Activated CD8-positive, alpha-beta memory T cell treated with anti-CD3 and anti-CD28 coated beads, Interleukin-2, amount 50 U/mL, for 48 hours (primary cell): ENCODE data around the gene C4BPA.

Experiments used
- DNase-seq: peaks from one replicate; pipeline ENCODE4 v3.0.0-alpha.2; 2020

C4BPA gene

GRCh38 chr1:207128336-207128921 is 24.4 kb downstream of the C4BPA start:
- no peak for DNase-seq

DNA sequence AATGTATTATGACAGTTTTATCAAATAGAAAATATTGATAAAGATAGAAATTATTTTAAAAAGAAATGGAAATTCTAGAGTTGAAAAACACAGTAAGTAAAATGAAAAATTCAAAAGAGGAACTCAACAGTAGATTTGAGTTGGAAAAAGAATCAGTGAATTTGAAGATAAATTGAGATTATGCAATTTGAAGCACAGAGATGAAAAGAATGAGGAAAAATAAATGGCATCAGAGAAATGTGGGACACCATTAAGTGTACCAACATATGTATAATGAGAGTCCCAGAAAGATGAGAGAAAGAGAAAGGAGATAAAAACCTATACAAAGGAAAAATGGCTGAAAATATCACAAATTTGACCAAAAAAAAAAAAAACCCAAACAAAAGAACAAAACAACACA is 25.0 kb downstream of the C4BPA start:
- DNase-seq, result no peak

- no peak for DNase-seq
These were observed 26.4 kb downstream of the C4BPA start for GRCh38 chr1:207130252-207131036.

GRCh38 chr1:207131163-207131562 is 27.1 kb downstream of the C4BPA start:
- DNase-seq, result no peak

DNA sequence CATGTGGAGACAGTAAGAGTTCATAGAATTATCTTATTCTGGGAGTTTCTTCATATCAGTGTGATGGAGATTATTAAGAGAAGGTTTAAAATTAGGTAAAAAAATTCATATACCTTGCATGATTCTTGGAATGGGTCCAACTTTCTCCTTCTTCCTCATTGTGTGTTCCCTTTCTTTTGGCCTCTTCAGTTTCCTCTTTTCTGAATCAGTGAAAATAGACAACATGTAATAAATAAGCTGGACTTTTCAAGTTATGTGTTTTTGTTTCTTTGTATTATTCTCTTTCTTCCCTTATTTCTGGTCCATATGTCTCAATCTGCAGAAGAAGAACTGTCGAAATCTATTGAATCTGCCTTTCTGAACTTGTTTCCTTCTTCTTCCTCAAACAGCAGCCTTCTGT is 30.5 kb downstream of the C4BPA start:
- no peak for DNase-seq

- no peak for DNase-seq
These were observed 35.6 kb downstream of the C4BPA start for GRCh38 chr1:207139616-207140015.

DNA sequence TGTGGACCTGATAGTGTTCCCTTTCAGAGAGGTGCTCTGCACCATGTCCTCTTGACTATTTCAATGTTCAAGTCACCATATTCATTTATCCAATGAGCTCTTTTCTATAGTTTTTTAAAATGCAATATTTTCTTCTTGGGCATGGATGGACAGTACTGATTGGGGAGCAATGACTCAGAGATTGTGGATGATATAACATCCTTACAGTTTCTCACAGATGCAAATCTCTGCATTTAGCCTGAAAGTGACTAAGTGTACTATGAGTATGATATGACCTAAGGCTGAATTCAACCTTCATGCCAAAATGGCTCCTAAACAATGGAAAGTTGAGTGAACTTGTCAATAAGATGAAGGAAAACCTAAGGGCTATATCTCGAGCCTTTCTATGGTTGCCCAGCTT is 36.5 kb downstream of the C4BPA start:
- DNase-seq, result no peak

GRCh38 chr1:207145401-207146058 is 41.5 kb downstream of the C4BPA start:
- DNase-seq, result no peak

GRCh38 chr1:207151920-207152319 is 47.9 kb downstream of the C4BPA start:
- DNase-seq, result no peak

DNA sequence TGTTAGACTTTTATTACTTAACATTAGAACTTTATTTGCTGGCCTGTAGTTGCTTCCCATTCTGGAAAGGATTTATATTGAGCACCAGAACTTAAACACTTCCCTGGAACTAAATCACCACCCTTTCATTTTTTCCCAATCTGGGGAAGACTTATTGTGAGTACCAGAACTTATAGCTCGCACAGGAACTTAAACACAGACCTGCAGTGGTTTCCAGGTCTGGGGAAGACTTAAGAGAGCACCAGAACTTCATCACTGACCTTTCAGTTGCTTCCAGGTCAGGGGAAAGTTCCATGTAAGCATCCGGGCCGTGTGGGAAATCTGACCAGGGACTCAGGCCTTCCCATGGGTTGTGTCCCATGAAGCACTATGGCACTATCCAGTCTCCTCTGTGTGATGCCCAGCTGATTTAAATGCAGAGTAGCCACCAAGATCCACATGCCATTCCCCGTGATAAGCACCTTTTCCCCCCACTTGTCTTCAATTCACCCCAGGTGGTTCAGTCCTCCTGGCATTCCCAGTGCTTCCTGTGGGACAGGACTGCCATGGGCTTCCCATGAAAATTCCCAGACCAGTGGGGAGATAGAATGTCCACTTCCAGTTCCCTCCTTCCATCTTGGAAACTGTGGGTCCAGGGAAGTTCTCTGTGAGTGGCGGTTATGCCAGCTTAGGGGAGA is 48.9 kb downstream of the C4BPA start:
- DNase-seq, result no peak

DNA sequence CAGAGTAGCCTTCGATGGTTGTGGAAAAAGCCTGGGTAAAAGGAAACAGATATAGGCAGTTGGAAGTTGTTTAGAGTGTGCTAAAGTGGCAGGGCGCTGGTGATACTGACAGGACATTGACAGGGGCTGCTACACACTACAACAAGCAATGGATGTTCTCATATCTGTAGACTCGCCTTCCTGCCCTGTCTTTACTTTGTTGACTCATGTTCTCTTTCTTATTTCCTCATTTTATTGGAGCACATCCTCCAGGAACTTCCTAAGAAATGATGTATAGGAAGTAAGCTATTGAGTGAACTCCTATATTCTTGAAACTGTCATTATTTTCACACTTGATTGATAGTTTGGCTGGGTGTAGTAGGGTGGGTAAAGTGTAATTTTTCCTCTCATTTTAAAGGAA is 51.0 kb downstream of the C4BPA start:
- no peak for DNase-seq

- no peak for DNase-seq
These were observed 52.1 kb downstream of the C4BPA start for GRCh38 chr1:207156095-207156494.

GRCh38 chr1:207156826-207157225 is 52.8 kb downstream of the C4BPA start:
- no peak for DNase-seq

DNA sequence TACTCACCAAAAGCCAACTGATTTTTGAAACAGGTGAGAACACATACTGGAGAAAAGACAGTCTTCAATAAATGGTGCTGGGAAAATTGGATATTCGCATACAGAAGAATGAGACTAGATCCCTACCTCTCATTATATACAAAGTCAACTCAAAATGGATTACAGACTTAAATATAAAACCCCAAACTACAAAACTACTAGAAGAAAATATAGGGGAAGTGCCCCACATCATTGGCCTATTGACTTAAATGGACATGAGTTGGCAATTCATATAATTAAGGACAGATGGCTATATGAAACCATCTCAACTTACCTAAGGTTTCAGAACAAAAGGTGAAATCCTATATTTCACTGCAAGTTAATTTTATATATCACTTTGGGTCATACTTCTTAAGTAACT is 60.1 kb downstream of the C4BPA start:
- DNase-seq, result no peak

GRCh38 chr1:207172321-207172720 is 68.3 kb downstream of the C4BPA start:
- no peak for DNase-seq

DNA sequence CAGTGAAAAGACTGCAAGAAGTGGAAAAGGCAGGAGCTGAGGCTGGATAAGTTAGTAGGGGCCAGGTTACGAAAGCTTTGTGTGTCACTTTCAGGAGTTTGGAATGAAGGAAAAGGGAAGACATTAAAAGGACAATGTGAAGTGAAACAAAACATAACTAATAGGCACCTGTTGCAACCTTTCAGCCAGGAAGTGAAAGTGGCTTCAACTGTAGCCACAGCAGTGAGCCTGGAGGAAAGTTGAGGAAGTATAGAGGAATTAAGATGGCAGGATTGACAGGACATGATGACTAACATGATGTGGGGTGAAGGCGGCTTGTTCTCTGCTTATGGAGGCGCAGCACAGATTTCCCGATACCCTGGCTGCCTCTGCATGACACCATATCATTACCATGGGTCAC is 68.9 kb downstream of the C4BPA start:
- DNase-seq, result no peak

- no peak for DNase-seq
These were observed 69.4 kb downstream of the C4BPA start for GRCh38 chr1:207173396-207173795.

GRCh38 chr1:207174913-207175312 is 70.9 kb downstream of the C4BPA start:
- DNase-seq, result no peak

DNA sequence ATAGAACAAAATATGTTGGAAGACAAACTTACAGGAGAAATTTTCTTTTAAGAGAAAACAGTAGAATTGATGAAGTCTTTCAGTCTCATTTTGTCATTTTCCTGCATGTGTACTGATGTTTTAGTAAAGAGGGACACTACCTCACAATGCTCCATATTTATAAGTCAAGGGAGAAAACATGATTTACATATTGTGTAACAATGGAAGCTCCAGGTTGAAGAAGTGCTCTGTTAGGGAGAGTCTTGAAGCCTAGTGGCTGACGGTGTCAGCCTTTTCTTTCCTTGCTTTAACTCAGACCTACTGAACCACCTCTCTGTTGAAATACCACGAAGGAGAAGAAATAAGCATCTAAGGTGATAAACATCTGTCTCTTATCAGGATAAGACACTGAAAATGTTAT is 75.0 kb downstream of the C4BPA start:
- no peak for DNase-seq

DNA sequence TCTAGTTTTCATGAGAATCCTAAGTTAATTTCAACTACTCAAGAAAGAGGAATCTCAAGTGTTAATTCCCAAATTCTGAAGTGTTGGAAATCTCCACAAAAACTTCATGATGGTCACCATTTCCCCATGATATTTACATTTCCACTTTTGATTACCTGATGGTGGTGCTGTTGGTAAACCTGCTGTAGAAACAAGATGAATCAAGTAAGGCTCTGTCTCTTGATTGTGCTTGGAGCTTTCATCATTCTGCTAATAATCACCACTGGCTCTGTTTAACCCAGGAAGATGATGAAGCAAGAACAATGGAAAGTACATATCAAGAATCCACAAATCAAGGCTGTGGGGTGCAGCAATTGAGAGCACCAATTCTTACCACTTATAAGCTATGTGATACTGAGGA is 77.8 kb downstream of the C4BPA start:
- no peak for DNase-seq

- DNase-seq, result no peak
These were observed 82.5 kb downstream of the C4BPA start for GRCh38 chr1:207186503-207186902.

GRCh38 chr1:207188901-207189300 is 84.9 kb downstream of the C4BPA start:
- DNase-seq, result no peak

GRCh38 chr1:207191061-207191460 is 87.0 kb downstream of the C4BPA start:
- no peak for DNase-seq

DNA sequence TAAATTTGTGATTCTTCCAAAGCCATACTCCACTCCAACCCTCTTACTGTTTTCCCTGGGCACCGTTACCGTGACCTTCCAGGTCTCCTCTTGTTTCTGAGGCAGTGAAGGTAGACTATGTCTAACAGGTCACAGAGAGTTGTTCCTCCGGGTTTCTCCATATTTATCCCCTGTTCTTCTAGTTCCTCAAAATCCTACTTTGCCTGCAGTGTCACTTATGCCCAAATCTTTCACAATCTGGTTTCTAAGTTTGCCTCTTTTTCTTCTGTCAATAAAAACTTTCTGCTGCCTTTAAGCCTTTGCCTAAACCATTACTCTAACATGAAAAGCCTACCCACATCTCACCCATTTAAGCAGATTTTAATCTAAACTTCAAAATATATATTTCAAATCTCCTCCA is 87.7 kb downstream of the C4BPA start:
- DNase-seq, result no peak
